ENCODE data around the gene NHLRC2.

The NHLRC2 gene

GRCh38 chr10:113965683-113966082, 111.2 kb downstream of the NHLRC2 start:
- no peak overlapping the region for H3K4me3 ChIP-seq (ENCODE audit: low read depth, low read length)
